SK-N-MC (cell line): ENCODE data around the gene ERBB4.

Source experiments
- EZH2 ChIP-seq: fragments of 200-600 bp; sonication (generic); IDR thresholded peaks from one replicate; pipeline ENCODE4 v1.6.1; 2017; ENCODE audit warnings: antibody characterized with exemption
- POLR2AphosphoS5 ChIP-seq: IDR thresholded peaks from 2 replicates; pipeline ENCODE4 v1.6.1; 2012; ENCODE audit warnings: mild to moderate bottlenecking, low read depth, low read length, borderline replicate concordance

- no peak for TF ChIP-seq POLR2AphosphoS5
- no peak for TF ChIP-seq EZH2
Observed at GRCh38 chr2:211928201-211928600, 610.4 kb downstream of the ERBB4 start.
